HG03520 (cell line): ENCODE data around the gene MEGF6.

Experiments
- ATAC-seq: cut with Tn5 transposase; IDR thresholded peaks from one replicate; pipeline ENCODE4 v1.9.1; 2021; ENCODE audit warnings: mild to moderate bottlenecking, moderate library complexity; ENCODE audit not compliant: unreplicated experiment

Gene MEGF6

GRCh38 chr1:3510136-3510955 is 101.0 kb downstream of the MEGF6 start:
- ATAC-seq: no peak

GRCh38 chr1:3509721-3510120 is 101.6 kb downstream of the MEGF6 start:
- no peak for ATAC-seq

- ATAC-seq: no peak
Measured at GRCh38 chr1:3508757-3509415, 102.4 kb downstream of the MEGF6 start.

GRCh38 chr1:3507636-3508275 is 103.6 kb downstream of the MEGF6 start:
- no peak for ATAC-seq

GRCh38 chr1:3506943-3507342 is 104.4 kb downstream of the MEGF6 start:
- ATAC-seq: no peak

- no peak for ATAC-seq
Measured at GRCh38 chr1:3506041-3506440, 105.3 kb downstream of the MEGF6 start.

- no peak for ATAC-seq
Measured at GRCh38 chr1:3505161-3505560, 106.1 kb downstream of the MEGF6 start.

GRCh38 chr1:3504822-3505153 is 106.5 kb downstream of the MEGF6 start:
- ATAC-seq: no peak

GRCh38 chr1:3504151-3504821 is 107.0 kb downstream of the MEGF6 start:
- no peak for ATAC-seq

- no peak for ATAC-seq
Measured at GRCh38 chr1:3503525-3503886, 107.8 kb downstream of the MEGF6 start.

GRCh38 chr1:3502641-3503524 is 108.4 kb downstream of the MEGF6 start:
- ATAC-seq: no peak

- ATAC-seq: no peak
Measured at GRCh38 chr1:3501856-3502640, 109.3 kb downstream of the MEGF6 start.

- ATAC-seq: no peak
Measured at GRCh38 chr1:3501437-3501836, 109.9 kb downstream of the MEGF6 start.

GRCh38 chr1:3500265-3500835 is 111.0 kb downstream of the MEGF6 start:
- no peak for ATAC-seq

GRCh38 chr1:3499611-3500010 is 111.7 kb downstream of the MEGF6 start:
- ATAC-seq: no peak

GRCh38 chr1:3498986-3499385 is 112.3 kb downstream of the MEGF6 start:
- ATAC-seq: no peak

GRCh38 chr1:3498246-3498930 is 112.9 kb downstream of the MEGF6 start:
- ATAC-seq: no peak

- no peak for ATAC-seq
Measured at GRCh38 chr1:3497521-3497920, 113.8 kb downstream of the MEGF6 start.

- no peak for ATAC-seq
Measured at GRCh38 chr1:3496916-3497315, 114.4 kb downstream of the MEGF6 start.
